PC-3 (cell line): ENCODE data around the gene MYORG. TPM values are rescaled to one million over a fixed set of nuclear protein-coding genes. Genes with fewer than 3 reads are reported as not detected.

Experiments
- ATAC-seq: fragments of 200-7000 bp; cut with Tn5 transposase; 2 replicates; pipeline ENCODE4 v1.9.1; 2020; ENCODE audit warnings: mild to moderate bottlenecking, moderate library complexity
- BruUV-seq: library from RNA; stranded (reverse); fragments of 400-500 nt; replicated peaks from 2 replicates; lab custom pipeline; 2021; lab: Mats Ljungman, UMichigan
- CTCF ChIA-PET: fragments of 300-600 bp; sonication (Branson Sonifier 250); formaldehyde crosslinking; loops from one replicate; lab custom pipeline; 2022; ENCODE audit warnings: antibody characterized with exemption; lab: Charles Lee
- POLR2A ChIA-PET: fragments of 300-600 bp; sonication (Branson Sonifier 250); formaldehyde crosslinking; loops from one replicate; lab custom pipeline; 2022; ENCODE audit warnings: antibody characterized with exemption; ENCODE audit not compliant: unreplicated experiment; lab: Charles Lee
- DNase-seq: peaks from one replicate; pipeline ENCODE4 v3.0.0-alpha.2; 2015
- H2AFZ ChIP-seq: fragments of 300-600 bp; sonication (generic); 2 replicates; pipeline ENCODE4 v1.6.0; 2016; ENCODE audit warnings: antibody characterized with exemption, low read length
- H3F3A ChIP-seq: fragments of 300-600 bp; sonication (generic); one replicate; pipeline ENCODE4 v1.6.0; 2017; ENCODE audit warnings: antibody characterized with exemption, low read length, control low read depth, mild to moderate bottlenecking; ENCODE audit not compliant: unreplicated experiment
- H3K27ac ChIP-seq: fragments of 300-600 bp; sonication (generic); 2 replicates; pipeline ENCODE4 v1.5.1; 2016; ENCODE audit warnings: mild to moderate bottlenecking, low read length
- H3K27me3 ChIP-seq: fragments of 300-600 bp; sonication (generic); 2 replicates; pipeline ENCODE4 v1.6.1; 2016; ENCODE audit warnings: low read length, mixed read lengths
- H3K36me3 ChIP-seq: fragments of 300-600 bp; sonication (generic); 2 replicates; pipeline ENCODE4 v1.6.1; 2016; ENCODE audit warnings: low read depth, mixed run types, low read length, mixed read lengths
- H3K4me1 ChIP-seq: fragments of 300-600 bp; sonication (generic); 2 replicates; pipeline ENCODE4 v1.5.1; 2016; ENCODE audit warnings: low read length; ENCODE audit not compliant: insufficient read depth
- H3K4me2 ChIP-seq: fragments of 300-600 bp; sonication (generic); 2 replicates; pipeline ENCODE4 v1.6.0; 2016; ENCODE audit warnings: low read length
- H3K4me3 ChIP-seq: fragments of 300-600 bp; sonication (generic); 2 replicates; pipeline ENCODE4 v1.5.1; 2016; ENCODE audit warnings: mild to moderate bottlenecking, low read length, mixed read lengths
- H3K79me2 ChIP-seq: fragments of 300-600 bp; sonication (generic); 2 replicates; pipeline ENCODE4 v1.6.1; 2017; ENCODE audit warnings: low read length, mixed read lengths
- H3K9ac ChIP-seq: fragments of 300-600 bp; sonication (generic); 2 replicates; pipeline ENCODE4 v1.6.0; 2016; ENCODE audit warnings: mild to moderate bottlenecking, low read length
- H3K9me2 ChIP-seq: fragments of 300-600 bp; sonication (generic); replicated peaks from 2 replicates; pipeline ENCODE4 v1.6.1; 2016; ENCODE audit warnings: mixed run types, low read length, mixed read lengths
- H3K9me3 ChIP-seq: fragments of 300-600 bp; sonication (generic); 2 replicates; pipeline ENCODE4 v1.6.1; 2016; ENCODE audit warnings: low read length, mixed read lengths
- H4K20me1 ChIP-seq: fragments of 300-600 bp; sonication (generic); 2 replicates; pipeline ENCODE4 v1.6.1; 2016; ENCODE audit warnings: low read length, mixed read lengths
- CTCF ChIP-seq: fragments of 300-600 bp; sonication (generic); conservative IDR thresholded peaks from 2 replicates; pipeline ENCODE4 v1.5.1; 2017; ENCODE audit warnings: antibody characterized with exemption, low read depth, mild to moderate bottlenecking, low read length
- EZH2 ChIP-seq: fragments of 300-600 bp; sonication (generic); IDR thresholded peaks from one replicate; pipeline ENCODE4 v1.6.1; 2017; ENCODE audit warnings: antibody characterized with exemption, mild to moderate bottlenecking, low read length; ENCODE audit not compliant: unreplicated experiment
- EZH2phosphoT487 ChIP-seq: fragments of 300-600 bp; sonication (generic); IDR thresholded peaks from 2 replicates; pipeline ENCODE4 v1.6.1; 2018; ENCODE audit warnings: mild to moderate bottlenecking, antibody characterized with exemption, low read length, borderline replicate concordance
- intact Hi-C: fragments of 100-400 bp; cut with micrococcal nuclease; formaldehyde crosslinking; loops from 2 replicates; pipeline ENCODE4 v1.9.0; 2023
- total RNA-seq: library from RNA; depleted of rRNA; stranded (reverse); fragments of >200 nt; gene quantifications from 2 replicates; pipeline ENCODE4 v1.2.3, GENCODE V29; 2014

MYORG gene
- total RNA-seq, 1 experiment from 2014 or later, result 3.4 TPM

- peak; percentile 54 for DNase-seq
- intact Hi-C loops, result no loop called here
- ATAC-seq, result no peak; the same call in 1 of the 2 replicates
- ChIA-PET POLR2A (no interaction called here), CTCF (interaction anchor here (0.6 to 1.4 kb wide), 2 partner anchors 29 to 37 kb away, joined by 3 read pairs; no protein-coding TSS in a partner anchor)
- no peaks in the 10 kb centered on the region for H3K79me2 ChIP-seq
- peak overlapping the region; percentile 82; the same call in 1 of the 2 replicates for H3K4me3 ChIP-seq
- H3F3A ChIP-seq, result no peaks in the 10 kb centered on the region
- H3K9me2 ChIP-seq, result no peaks in the 10 kb centered on the region
- H3K9ac ChIP-seq, result no peak overlapping the region
- H3K9me3 ChIP-seq, result no peaks in the 10 kb centered on the region
- no peaks in the 10 kb centered on the region for H4K20me1 ChIP-seq
- H3K4me1 ChIP-seq, result peaks cover 14% of the 10 kb centered on the region
- H3K27ac ChIP-seq, result no peak overlapping the region
- H3K36me3 ChIP-seq, result no peaks in the 10 kb centered on the region
- no TSS peak for BruUV-seq
- 0 out of 2 replicates have a peak overlapping the region, but pooled peaks have one; percentile 42 for H2AFZ ChIP-seq
- TF ChIP-seq CTCF, result no peak
- TF ChIP-seq EZH2, result no peak
- no peak for TF ChIP-seq EZH2phosphoT487
- H3K4me2 ChIP-seq, result peak overlapping the region; percentile 97
- no peaks in the 10 kb centered on the region for H3K27me3 ChIP-seq
These were observed 1.7 kb downstream of the MYORG start for GRCh38 chr9:34374905-34375552.

- intact Hi-C loops, result no loop called here
- H3K36me3 ChIP-seq, result no peaks in the 10 kb centered on the region
- H3K79me2 ChIP-seq, result no peaks in the 10 kb centered on the region
- ChIA-PET CTCF (interaction anchor here (1.4 kb wide), 1 partner anchor 30 kb away, joined by 3 read pairs; no protein-coding TSS in a partner anchor), POLR2A (no interaction called here)
- H3K4me2 ChIP-seq, result no peak overlapping the region
- H4K20me1 ChIP-seq, result no peaks in the 10 kb centered on the region
- no peak overlapping the region for H3K4me3 ChIP-seq
- no peak for TF ChIP-seq CTCF
- TF ChIP-seq EZH2phosphoT487, result no peak
- no peaks in the 10 kb centered on the region for H3K9me2 ChIP-seq
- no peak overlapping the region for H2AFZ ChIP-seq
- H3K9ac ChIP-seq, result no peak overlapping the region
- no TSS peak for BruUV-seq
- no peaks in the 10 kb centered on the region for H3K9me3 ChIP-seq
- peaks cover 14% of the 10 kb centered on the region for H3K4me1 ChIP-seq
- no peaks in the 10 kb centered on the region for H3F3A ChIP-seq
- no peak overlapping the region for H3K27ac ChIP-seq
- no peaks in the 10 kb centered on the region for H3K27me3 ChIP-seq
- no peak for DNase-seq
- no peak for ATAC-seq
These were observed 2.4 kb downstream of the MYORG start for GRCh38 chr9:34374339-34374738.

- H3K4me1 ChIP-seq, result peaks cover 14% of the 10 kb centered on the region
- H2AFZ ChIP-seq, result no peak overlapping the region
- no peaks in the 10 kb centered on the region for H3K9me2 ChIP-seq
- H3K27me3 ChIP-seq, result no peaks in the 10 kb centered on the region
- no peak overlapping the region for H3K4me2 ChIP-seq
- H4K20me1 ChIP-seq, result no peaks in the 10 kb centered on the region
- no peaks in the 10 kb centered on the region for H3K79me2 ChIP-seq
- ChIA-PET CTCF (no interaction called here), POLR2A (no interaction called here)
- H3K27ac ChIP-seq, result no peak overlapping the region
- ATAC-seq (no peak), DNase-seq (no peak)
- H3K4me3 ChIP-seq, result no peak overlapping the region
- no TSS peak for BruUV-seq
- TF ChIP-seq EZH2phosphoT487 (no peak), CTCF (no peak), EZH2 (no peak)
- no peaks in the 10 kb centered on the region for H3F3A ChIP-seq
- intact Hi-C loops, result no loop called here
- no peak overlapping the region for H3K9ac ChIP-seq
- H3K9me3 ChIP-seq, result no peaks in the 10 kb centered on the region
- no peaks in the 10 kb centered on the region for H3K36me3 ChIP-seq
These were observed 2.9 kb downstream of the MYORG start for GRCh38 chr9:34373749-34374148.
